ENCODE results near the gene GSPT1.

DNA sequence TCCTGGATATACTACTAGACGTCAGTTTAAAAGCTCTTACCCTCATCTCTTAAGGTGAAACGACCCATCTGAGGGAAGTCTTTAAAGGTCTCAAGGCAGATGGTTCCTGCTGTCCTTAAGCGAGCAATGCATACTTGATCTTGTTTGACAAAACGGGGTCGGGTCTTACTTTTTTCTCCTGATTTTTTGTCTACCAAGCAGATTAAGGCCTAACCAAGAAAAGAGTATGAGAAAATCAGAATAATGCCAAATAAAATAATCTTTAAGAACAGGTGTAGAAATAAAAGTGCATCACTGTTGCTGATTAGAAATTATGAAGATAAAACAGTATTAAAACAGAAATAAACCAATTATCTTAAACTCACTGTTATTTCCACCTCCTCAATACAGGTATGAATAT lies 40.0 kb downstream of the GSPT1 start:
- no peak for TF ChIP-seq BACH2 (CRISPR knock-in tag; IDR thresholded peaks at IDR 0.05; ENCODE audit: borderline replicate concordance)
- TF ChIP-seq TOX (CRISPR knock-in tag; IDR thresholded peaks at IDR 0.05; ENCODE audit: borderline replicate concordance) = no peak
- no peak for TF ChIP-seq ZFP3 (CRISPR knock-in tag; IDR thresholded peaks at IDR 0.05)
- no peak for TF ChIP-seq ZNF70 (CRISPR knock-in tag; IDR thresholded peaks at IDR 0.05)
- TF ChIP-seq, protein P1, sequence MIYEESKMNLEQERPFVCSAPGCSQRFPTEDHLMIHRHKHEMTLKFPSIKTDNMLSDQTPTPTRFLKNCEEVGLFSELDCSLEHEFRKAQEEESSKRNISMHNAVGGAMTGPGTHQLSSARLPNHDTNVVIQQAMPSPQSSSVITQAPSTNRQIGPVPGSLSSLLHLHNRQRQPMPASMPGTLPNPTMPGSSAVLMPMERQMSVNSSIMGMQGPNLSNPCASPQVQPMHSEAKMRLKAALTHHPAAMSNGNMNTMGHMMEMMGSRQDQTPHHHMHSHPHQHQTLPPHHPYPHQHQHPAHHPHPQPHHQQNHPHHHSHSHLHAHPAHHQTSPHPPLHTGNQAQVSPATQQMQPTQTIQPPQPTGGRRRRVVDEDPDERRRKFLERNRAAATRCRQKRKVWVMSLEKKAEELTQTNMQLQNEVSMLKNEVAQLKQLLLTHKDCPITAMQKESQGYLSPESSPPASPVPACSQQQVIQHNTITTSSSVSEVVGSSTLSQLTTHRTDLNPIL (CRISPR knock-in tag; IDR thresholded peaks at IDR 0.05; ENCODE audit: low read depth) = no peak
- TF ChIP-seq TCF4 (CRISPR knock-in tag; IDR thresholded peaks at IDR 0.05; ENCODE audit: borderline replicate concordance) = no peak
- no peak for TF ChIP-seq GLIS3 (CRISPR knock-in tag; IDR thresholded peaks at IDR 0.05)
- no peak for TF ChIP-seq ARNTL (CRISPR knock-in tag; IDR thresholded peaks at IDR 0.05; ENCODE audit: borderline replicate concordance, low read depth)
- no peak for TF ChIP-seq ESRRG (CRISPR knock-in tag; IDR thresholded peaks at IDR 0.05)
- no peak for TF ChIP-seq SNAI2 (CRISPR knock-in tag; IDR thresholded peaks at IDR 0.05)
- no peak for TF ChIP-seq RARB (CRISPR knock-in tag; IDR thresholded peaks at IDR 0.05)
- TF ChIP-seq ZNF8 (CRISPR knock-in tag; IDR thresholded peaks at IDR 0.05) = no peak
